Muscle layer of duodenum (tissue), 2 donors: Measurements from ENCODE around the gene CTNNB1.

Experiments used
- H3K27ac ChIP-seq: one replicate; pipeline ENCODE4 v1.7.0; 2013; ENCODE audit warnings: mild to moderate bottlenecking, low read length
- H3K27me3 ChIP-seq: one replicate; pipeline ENCODE4 v1.7.0; 2013; ENCODE audit warnings: low read depth, mild to moderate bottlenecking, control low read depth, low read length
- H3K36me3 ChIP-seq, 2 donors: one replicate each; pipeline ENCODE4 v1.7.0; 2013; ENCODE audit warnings: low read length in 2 of 2, control low read depth in 1 of 2, mild to moderate bottlenecking in 1 of 2; ENCODE audit not compliant: insufficient read depth in 2 of 2, control insufficient read depth in 1 of 2
- H3K4me1 ChIP-seq, 2 donors: one replicate each; pipeline ENCODE4 v1.7.0; 2013; ENCODE audit warnings: low read length in 2 of 2, mild to moderate bottlenecking in 2 of 2, control low read depth in 1 of 2, moderate library complexity in 1 of 2; ENCODE audit not compliant: insufficient read depth in 2 of 2, control insufficient read depth in 1 of 2
- H3K4me3 ChIP-seq, 2 donors: one replicate each; pipeline ENCODE4 v1.7.0; 2013; ENCODE audit warnings: low read length in 2 of 2, low read depth in 1 of 2, mild to moderate bottlenecking in 1 of 2
- H3K9me3 ChIP-seq, 2 donors: one replicate each; pipeline ENCODE4 v1.7.0; 2013; ENCODE audit warnings: low read length in 2 of 2, control low read depth in 1 of 2, mild to moderate bottlenecking in 1 of 2; ENCODE audit not compliant: control insufficient read depth in 1 of 2
- donor health status: healthy.

The CTNNB1 gene

GRCh38 chr3:41193794-41194539, 5.3 kb upstream of the CTNNB1 start:
- Histone ChIP-seq H3K27ac (no peak overlapping the region), H3K36me3 (no peaks in the 10 kb centered on the region), H3K4me3 (no peak overlapping the region), H3K9me3 (no peaks in the 10 kb centered on the region), H3K27me3 (no peaks in the 10 kb centered on the region), H3K4me1 (no peaks in the 10 kb centered on the region)

- no peak overlapping the region for H3K4me3 ChIP-seq
- H3K27me3 ChIP-seq: no peaks in the 10 kb centered on the region
- no peaks in the 10 kb centered on the region for H3K9me3 ChIP-seq
- no peaks in the 10 kb centered on the region for H3K4me1 ChIP-seq
- H3K27ac ChIP-seq: no peak overlapping the region
- H3K36me3 ChIP-seq: no peaks in the 10 kb centered on the region
Observed at GRCh38 chr3:41194701-41195100, 4.6 kb upstream of the CTNNB1 start.

DNA sequence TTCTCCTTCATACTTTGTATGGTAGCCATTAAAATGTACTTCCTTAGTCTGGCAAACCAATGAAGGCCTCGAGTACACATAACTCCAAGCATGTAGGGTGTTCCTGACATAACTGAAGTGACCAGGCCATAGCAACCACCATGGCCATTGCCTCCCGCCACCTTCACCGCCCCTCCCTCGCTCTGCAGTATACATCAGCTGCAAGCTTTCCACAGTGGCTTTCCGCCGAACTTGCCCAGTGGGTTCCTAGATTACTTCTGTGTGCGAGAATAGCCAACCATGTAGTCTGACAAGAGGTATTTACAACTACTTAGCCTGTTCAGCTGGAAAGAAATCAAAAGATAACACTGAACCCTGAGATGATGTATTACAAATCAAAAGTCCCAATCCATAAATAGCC, 3.4 kb upstream of the CTNNB1 start:
- Histone ChIP-seq H3K4me1 (peaks cover 0 to 3% of the 10 kb centered on the region in 2 donors), H3K9me3 (no peaks in the 10 kb centered on the region), H3K27me3 (no peaks in the 10 kb centered on the region), H3K4me3 (no peak overlapping the region), H3K36me3 (no peaks in the 10 kb centered on the region), H3K27ac (no peak overlapping the region)

- Histone ChIP-seq H3K4me1 (peaks cover 5 to 11% of the 10 kb centered on the region in 2 donors), H3K36me3 (no peaks in the 10 kb centered on the region), H3K27ac (no peak overlapping the region), H3K27me3 (no peaks in the 10 kb centered on the region), H3K4me3 (no peak overlapping the region), H3K9me3 (no peaks in the 10 kb centered on the region)
Observed at GRCh38 chr3:41196499-41197410, 2.5 kb upstream of the CTNNB1 start.

GRCh38 chr3:41198046-41198445, 1.3 kb upstream of the CTNNB1 start:
- no peaks in the 10 kb centered on the region for H3K36me3 ChIP-seq
- H3K4me1 ChIP-seq: peaks cover 10 to 24% of the 10 kb centered on the region in 2 donors
- H3K9me3 ChIP-seq: no peaks in the 10 kb centered on the region
- H3K4me3 ChIP-seq: peak overlapping the region in 1 of 2 donors; percentile 85
- H3K27ac ChIP-seq: no peak overlapping the region
- H3K27me3 ChIP-seq: no peaks in the 10 kb centered on the region

- H3K9me3 ChIP-seq: no peaks in the 10 kb centered on the region
- no peaks in the 10 kb centered on the region for H3K36me3 ChIP-seq
- H3K4me3 ChIP-seq: peak overlapping the region; percentile 64 to 85
- H3K27me3 ChIP-seq: no peaks in the 10 kb centered on the region
- H3K4me1 ChIP-seq: peaks cover 10 to 29% of the 10 kb centered on the region in 2 donors
- peak overlapping the region; percentile 88 for H3K27ac ChIP-seq
Observed at GRCh38 chr3:41198526-41198925, 779 bp upstream of the CTNNB1 start.

DNA sequence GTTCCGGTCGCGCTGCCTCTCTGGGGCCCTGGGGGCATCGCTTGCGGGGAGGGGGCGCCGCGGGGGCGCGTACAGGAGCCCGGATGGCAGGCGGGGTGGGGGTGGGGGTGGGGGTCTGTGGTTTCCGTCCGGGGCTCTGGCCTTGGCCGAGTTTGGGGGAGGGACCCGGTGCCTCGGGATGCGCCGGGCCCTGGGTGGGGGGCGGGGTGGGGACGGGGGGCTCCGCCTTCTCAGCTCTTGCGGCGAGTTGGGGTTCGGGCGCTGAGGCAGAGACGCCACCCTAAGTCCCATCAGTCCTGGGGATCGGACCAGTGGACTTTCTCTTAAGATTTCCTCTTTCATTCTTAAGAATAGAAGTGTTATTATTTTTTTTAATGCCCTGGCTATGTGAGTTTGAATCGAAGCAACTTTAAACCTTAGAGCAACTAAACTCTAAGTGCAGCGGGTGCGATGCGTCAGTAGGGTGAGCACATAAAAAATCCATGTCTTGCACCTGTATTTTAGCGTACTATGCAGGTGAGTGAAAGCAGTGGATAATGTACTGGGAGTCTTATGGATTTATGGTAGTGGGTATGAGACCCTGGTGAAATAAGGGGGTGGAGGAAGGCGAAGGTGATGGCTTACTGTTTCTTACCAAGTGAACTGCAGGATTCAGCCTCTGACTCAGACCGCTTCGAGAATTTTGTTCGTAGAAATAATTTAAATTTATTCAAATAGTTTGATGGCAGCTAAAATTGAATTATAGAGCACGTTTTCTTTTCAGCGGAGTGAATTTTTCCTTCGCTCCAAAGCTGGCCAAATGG, 762 bp downstream of the CTNNB1 start:
- Histone ChIP-seq H3K27me3 (no peaks in the 10 kb centered on the region), H3K9me3 (no peaks in the 10 kb centered on the region), H3K4me1 (peaks cover 19 to 44% of the 10 kb centered on the region in 2 donors), H3K36me3 (no peaks in the 10 kb centered on the region), H3K27ac (peak overlapping the region; percentile 90), H3K4me3 (peak overlapping the region; percentile 85 to 98)

- peak overlapping the region; percentile 85 to 98 for H3K4me3 ChIP-seq
- H3K36me3 ChIP-seq: no peaks in the 10 kb centered on the region
- H3K27ac ChIP-seq: peak overlapping the region; percentile 90
- peaks cover 19 to 49% of the 10 kb centered on the region in 2 donors for H3K4me1 ChIP-seq
- H3K9me3 ChIP-seq: no peaks in the 10 kb centered on the region
- no peaks in the 10 kb centered on the region for H3K27me3 ChIP-seq
Observed at GRCh38 chr3:41200669-41201021, 1.3 kb downstream of the CTNNB1 start.

- Histone ChIP-seq H3K4me3 (peak overlapping the region; percentile 85 to 98), H3K27ac (peak overlapping the region; percentile 90), H3K9me3 (no peaks in the 10 kb centered on the region), H3K4me1 (peaks cover 30 to 65% of the 10 kb centered on the region in 2 donors), H3K36me3 (no peaks in the 10 kb centered on the region), H3K27me3 (no peaks in the 10 kb centered on the region)
Observed at GRCh38 chr3:41202075-41202833, 2.9 kb downstream of the CTNNB1 start.

- no peaks in the 10 kb centered on the region for H3K27me3 ChIP-seq
- H3K27ac ChIP-seq: peak overlapping the region; percentile 90
- H3K4me1 ChIP-seq: peaks cover 37 to 71% of the 10 kb centered on the region in 2 donors
- peak overlapping the region; percentile 85 to 98 for H3K4me3 ChIP-seq
- no peaks in the 10 kb centered on the region for H3K36me3 ChIP-seq
- H3K9me3 ChIP-seq: no peaks in the 10 kb centered on the region
Observed at GRCh38 chr3:41202834-41203345, 3.6 kb downstream of the CTNNB1 start.
